OCI-LY1 (cell line): ENCODE results near the gene PAPSS2.

Source experiments
- CTCF ChIP-seq: fragments of 200-600 bp; sonication (generic), shearing (Covaris generic); IDR thresholded peaks from 2 replicates; pipeline ENCODE4 v1.5.1; 2017; ENCODE audit warnings: mild to moderate bottlenecking, antibody characterized with exemption, low read length, moderate library complexity, mixed read lengths
- EZH2 ChIP-seq: fragments of 200-600 bp; sonication (generic), shearing (Covaris generic); IDR thresholded peaks from 2 replicates; pipeline ENCODE4 v1.8.0; 2017; ENCODE audit warnings: borderline replicate concordance, mixed run types, mild to moderate bottlenecking, antibody characterized with exemption, low read length, moderate library complexity, mixed read lengths

DNA sequence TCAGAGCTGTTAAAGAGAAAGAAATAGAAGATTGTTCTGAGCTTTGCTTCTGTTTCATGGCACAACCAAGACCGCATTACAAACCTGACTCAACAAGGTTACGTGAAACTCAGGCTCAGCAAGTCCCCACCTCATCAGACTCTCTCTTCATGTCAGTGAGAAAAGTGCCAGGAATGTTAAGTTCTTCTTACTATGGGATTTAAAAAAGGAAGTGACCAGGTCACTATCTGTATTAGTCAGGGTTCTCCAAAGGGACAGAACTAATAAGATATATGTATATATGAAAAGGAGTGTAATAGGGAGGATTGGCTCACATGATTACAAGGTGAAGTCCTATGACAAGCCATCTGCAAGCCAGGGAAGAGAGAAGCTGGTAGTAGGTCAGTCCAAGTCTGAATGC is 25.4 kb upstream of the PAPSS2 start:
- TF ChIP-seq CTCF = no peak
- TF ChIP-seq EZH2 = no peak
